Osteocyte (in vitro differentiated cells): ENCODE data around the gene SSX2IP. TPM values are rescaled to one million over a fixed set of nuclear protein-coding genes. Genes with fewer than 3 reads are reported as not detected.

ENCODE experiments used
- DNase-seq: peaks from one replicate; pipeline ENCODE4 v3.0.0; 2021; ENCODE audit warnings: mixed read lengths; ENCODE audit not compliant: unreplicated experiment; ENCODE audit errors: extremely low spot score
- H3K27ac Mint-ChIP-seq: one replicate; pipeline ENCODE4 v1.8.0; 2021; ENCODE audit warnings: mild to moderate bottlenecking, mixed read lengths; ENCODE audit not compliant: unreplicated experiment
- H3K27me3 Mint-ChIP-seq: one replicate; pipeline ENCODE4 v1.8.0; 2021; ENCODE audit warnings: mixed read lengths; ENCODE audit not compliant: unreplicated experiment
- H3K36me3 Mint-ChIP-seq: one replicate; pipeline ENCODE4 v1.8.0; 2021; ENCODE audit warnings: mixed read lengths; ENCODE audit not compliant: unreplicated experiment
- H3K4me1 Mint-ChIP-seq: one replicate; pipeline ENCODE4 v1.8.0; 2021; ENCODE audit warnings: mixed read lengths; ENCODE audit not compliant: unreplicated experiment
- H3K4me3 Mint-ChIP-seq: one replicate; pipeline ENCODE4 v1.8.0; 2021; ENCODE audit warnings: mild to moderate bottlenecking, moderate library complexity, mixed read lengths; ENCODE audit not compliant: unreplicated experiment
- H3K9me3 Mint-ChIP-seq: one replicate; pipeline ENCODE4 v1.8.0; 2021; ENCODE audit warnings: mixed read lengths; ENCODE audit not compliant: unreplicated experiment
- total RNA-seq: library from RNA; stranded (reverse); gene quantifications from 2 replicates; pipeline ENCODE4 v1.2.1, GENCODE V29; 2021
- TF ChIP-seq, protein P1 (sequence below): fragments of 200-600 bp; sonication (generic); IDR thresholded peaks from 2 replicates; pipeline ENCODE4 v1.5.0; 2021; ENCODE audit warnings: antibody characterized with exemption, mild to moderate bottlenecking, moderate library complexity

SSX2IP gene
- total RNA-seq, 1 donor from 2014 or later = 7.0 TPM

DNA sequence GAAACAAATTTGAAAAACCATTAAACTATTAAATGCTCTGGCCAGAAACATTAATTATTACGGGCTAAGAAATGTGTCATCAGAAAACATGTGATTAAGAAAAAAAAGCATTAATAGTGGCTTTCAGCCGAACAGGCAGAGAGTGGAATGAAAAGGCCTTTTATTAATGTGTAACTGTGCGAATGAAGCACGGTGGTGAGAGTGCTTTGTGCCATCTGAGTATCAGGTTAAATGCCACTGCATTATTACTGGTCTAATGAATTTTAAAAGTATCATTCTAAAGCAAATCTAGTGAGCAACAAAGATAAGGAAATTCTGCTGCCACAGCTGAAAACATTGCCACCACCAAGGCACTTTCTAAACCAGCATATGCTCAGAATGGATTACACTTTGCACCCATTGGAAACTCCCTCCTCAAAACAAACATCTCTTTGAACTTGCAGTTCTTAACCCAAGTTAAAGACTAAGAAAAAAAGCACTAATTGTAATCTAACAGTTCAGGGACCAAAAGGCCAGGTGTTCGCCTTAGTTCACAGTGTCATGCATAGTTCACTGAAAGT lies 30.0 kb upstream of the SSX2IP start:
- H3K4me3 Mint-ChIP-seq = no peak overlapping the region
- no peak for DNase-seq
- peaks cover 26% of the 10 kb centered on the region for H3K27me3 Mint-ChIP-seq
- peak overlapping the region; percentile 74 for H3K27ac Mint-ChIP-seq
- no peaks in the 10 kb centered on the region for H3K9me3 Mint-ChIP-seq
- TF ChIP-seq, protein P1, sequence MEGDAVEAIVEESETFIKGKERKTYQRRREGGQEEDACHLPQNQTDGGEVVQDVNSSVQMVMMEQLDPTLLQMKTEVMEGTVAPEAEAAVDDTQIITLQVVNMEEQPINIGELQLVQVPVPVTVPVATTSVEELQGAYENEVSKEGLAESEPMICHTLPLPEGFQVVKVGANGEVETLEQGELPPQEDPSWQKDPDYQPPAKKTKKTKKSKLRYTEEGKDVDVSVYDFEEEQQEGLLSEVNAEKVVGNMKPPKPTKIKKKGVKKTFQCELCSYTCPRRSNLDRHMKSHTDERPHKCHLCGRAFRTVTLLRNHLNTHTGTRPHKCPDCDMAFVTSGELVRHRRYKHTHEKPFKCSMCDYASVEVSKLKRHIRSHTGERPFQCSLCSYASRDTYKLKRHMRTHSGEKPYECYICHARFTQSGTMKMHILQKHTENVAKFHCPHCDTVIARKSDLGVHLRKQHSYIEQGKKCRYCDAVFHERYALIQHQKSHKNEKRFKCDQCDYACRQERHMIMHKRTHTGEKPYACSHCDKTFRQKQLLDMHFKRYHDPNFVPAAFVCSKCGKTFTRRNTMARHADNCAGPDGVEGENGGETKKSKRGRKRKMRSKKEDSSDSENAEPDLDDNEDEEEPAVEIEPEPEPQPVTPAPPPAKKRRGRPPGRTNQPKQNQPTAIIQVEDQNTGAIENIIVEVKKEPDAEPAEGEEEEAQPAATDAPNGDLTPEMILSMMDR = no peak
- peaks cover 20% of the 10 kb centered on the region for H3K4me1 Mint-ChIP-seq
- H3K36me3 Mint-ChIP-seq = no peaks in the 10 kb centered on the region

DNA sequence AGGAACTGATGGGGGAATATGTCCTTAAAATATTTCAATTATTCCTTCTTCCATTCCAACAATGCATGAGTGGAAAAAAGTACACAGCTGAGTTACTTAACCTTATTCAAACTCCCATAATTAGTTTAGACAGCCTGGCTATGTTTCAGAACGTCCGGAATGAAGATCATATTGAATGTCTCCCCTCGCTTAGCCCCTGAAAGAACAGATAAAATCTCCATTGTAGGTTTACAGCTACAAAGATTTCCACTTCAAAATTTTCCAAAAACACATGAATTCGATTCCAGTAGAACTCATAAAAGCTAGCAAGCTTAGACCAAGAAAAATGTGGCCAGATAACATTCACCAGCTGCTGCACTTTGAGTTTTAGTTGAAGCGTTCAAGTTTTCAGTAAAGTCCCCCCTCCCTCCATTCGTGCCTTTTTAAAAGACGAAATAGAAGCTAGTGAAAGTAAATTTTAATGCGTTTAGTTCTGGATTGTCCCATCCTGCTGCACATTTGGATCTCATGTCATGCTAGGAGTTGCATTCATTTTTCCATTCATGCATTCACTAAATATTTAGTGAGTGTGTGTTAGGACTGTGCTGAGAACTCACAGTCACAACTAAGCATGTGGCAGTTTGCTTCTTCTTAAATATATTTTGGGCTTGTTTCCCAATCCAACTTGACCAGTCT lies 29.4 kb upstream of the SSX2IP start:
- Mint-ChIP-seq H3K27me3 (peaks cover 26% of the 10 kb centered on the region), H3K36me3 (no peaks in the 10 kb centered on the region), H3K9me3 (no peaks in the 10 kb centered on the region), H3K4me3 (no peak overlapping the region), H3K27ac (peak overlapping the region; percentile 74), H3K4me1 (peaks cover 20% of the 10 kb centered on the region)
- DNase-seq = no peak
- TF ChIP-seq, protein P1 = no peak

DNA sequence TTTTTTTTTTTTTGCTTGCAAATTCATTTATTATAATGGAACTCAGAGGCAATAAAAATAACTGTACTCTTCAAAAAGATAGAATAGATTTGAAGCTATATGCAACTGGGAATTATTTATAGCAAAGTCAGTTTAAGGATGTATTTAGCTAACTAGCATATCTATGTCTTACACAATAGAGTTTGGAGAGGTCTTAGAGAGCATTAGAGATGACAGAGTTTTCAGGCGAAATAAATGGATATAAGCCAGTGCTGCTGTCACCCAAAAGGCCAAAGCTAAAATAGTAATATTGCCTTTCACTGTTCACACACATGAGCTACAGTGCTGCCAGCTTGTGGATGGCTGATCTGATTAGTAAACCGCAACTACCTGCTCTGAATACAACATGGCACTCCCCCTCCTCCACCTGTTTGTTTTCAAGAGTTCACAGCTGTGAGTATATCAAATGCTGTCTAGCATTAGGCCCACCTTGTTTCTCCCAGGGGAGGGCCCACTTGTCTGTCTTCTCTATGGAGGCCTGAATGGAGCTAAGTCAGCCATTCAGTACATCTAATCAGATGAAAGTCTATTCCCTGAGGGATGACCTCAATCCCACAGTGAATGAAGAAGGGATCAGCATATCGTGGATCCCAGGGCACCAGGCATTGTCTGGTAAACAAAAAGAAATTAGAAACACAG lies 25.2 kb upstream of the SSX2IP start:
- no peaks in the 10 kb centered on the region for H3K36me3 Mint-ChIP-seq
- TF ChIP-seq, protein P1 = no peak

DNA sequence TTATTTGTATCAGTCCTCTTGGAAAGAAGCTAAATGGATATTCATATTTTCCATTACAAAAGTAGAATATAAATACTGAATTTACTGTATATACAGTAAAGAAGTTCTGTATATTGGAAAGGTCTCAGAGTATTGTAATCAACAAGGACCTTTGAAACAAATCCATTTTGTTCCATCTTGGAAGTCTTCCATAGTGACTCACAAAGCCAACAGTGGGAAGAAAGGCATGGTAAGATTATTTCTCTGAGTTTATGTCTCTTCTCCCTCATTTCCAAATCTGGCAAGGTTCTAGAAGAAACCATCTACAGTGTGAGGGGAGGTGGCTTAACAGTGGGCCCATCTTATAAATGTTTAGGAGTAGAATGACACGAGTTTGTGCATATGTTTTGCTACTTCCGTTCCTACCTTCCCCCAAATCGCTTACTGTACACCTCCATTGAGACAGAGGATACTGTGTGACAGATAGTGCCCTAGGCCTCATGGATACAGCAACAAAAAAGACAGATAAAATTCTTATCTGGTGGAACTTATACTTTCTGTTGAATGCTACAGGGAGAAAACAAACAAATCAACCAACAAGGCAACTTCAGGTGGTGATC lies 22.1 kb upstream of the SSX2IP start:
- H3K4me1 Mint-ChIP-seq = peaks cover 6% of the 10 kb centered on the region
- TF ChIP-seq, protein P1 = no peak
- DNase-seq = no peak
- no peaks in the 10 kb centered on the region for H3K36me3 Mint-ChIP-seq
- peaks cover 23% of the 10 kb centered on the region for H3K27me3 Mint-ChIP-seq
- H3K4me3 Mint-ChIP-seq = no peak overlapping the region
- no peak overlapping the region for H3K27ac Mint-ChIP-seq
- no peaks in the 10 kb centered on the region for H3K9me3 Mint-ChIP-seq

More for the DNA sequence above, 25.2 kb upstream of the SSX2IP start:
- DNase-seq = no peak
- Mint-ChIP-seq H3K9me3 (no peaks in the 10 kb centered on the region), H3K4me1 (peaks cover 23% of the 10 kb centered on the region), H3K27me3 (peaks cover 27% of the 10 kb centered on the region), H3K4me3 (no peak overlapping the region), H3K27ac (no peak overlapping the region)

DNA sequence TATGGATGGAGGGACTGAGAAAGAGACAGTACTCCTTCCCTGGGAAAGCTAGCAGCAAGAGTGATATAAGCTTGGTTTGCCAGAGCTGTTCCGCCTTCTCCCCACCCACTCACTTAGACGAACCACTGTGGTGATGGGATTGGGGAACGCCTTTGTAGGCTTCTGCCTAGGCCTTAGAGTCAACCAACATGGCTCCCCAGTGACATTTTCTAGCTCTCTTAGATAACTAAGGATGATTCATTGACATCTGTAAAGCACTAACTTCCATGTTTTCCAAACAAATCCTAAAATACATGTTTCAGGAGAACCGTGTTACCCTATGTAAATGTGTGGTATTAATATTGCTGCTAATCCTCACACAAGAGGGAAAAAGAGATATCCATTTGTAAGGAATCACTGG lies 21.6 kb upstream of the SSX2IP start:
- H3K9me3 Mint-ChIP-seq = no peaks in the 10 kb centered on the region

More for the DNA sequence above, 21.6 kb upstream of the SSX2IP start:
- no peak overlapping the region for H3K4me3 Mint-ChIP-seq
- DNase-seq = no peak
- peaks cover 21% of the 10 kb centered on the region for H3K27me3 Mint-ChIP-seq
- no peak overlapping the region for H3K27ac Mint-ChIP-seq
- no peaks in the 10 kb centered on the region for H3K36me3 Mint-ChIP-seq
- TF ChIP-seq, protein P1 = no peak
- H3K4me1 Mint-ChIP-seq = peaks cover 6% of the 10 kb centered on the region
